Right lobe of liver (tissue), 6 donors: Measurements from ENCODE around the gene FLYWCH2. TPM values are rescaled to one million over a fixed set of nuclear protein-coding genes. Genes with fewer than 3 reads are reported as not detected.

Source experiments
- ATAC-seq, 4 donors: fragments of 200-7000 bp; cut with Tn5 transposase; one replicate each; pipeline ENCODE4 v1.9.1; 2020; ENCODE audit warnings: mild to moderate bottlenecking in 4 of 4, moderate library complexity in 4 of 4
- DNase-seq, 3 donors: peaks; one replicate each; pipeline ENCODE4 v3.0.0-alpha.2; 2020
- H3K27ac ChIP-seq, 3 donors: fragments of 200-600 bp; one replicate each; pipeline ENCODE4 v1.8.0; 2022
- H3K27me3 ChIP-seq, 2 donors: fragments of 200-600 bp; one replicate each; pipeline ENCODE4 v1.8.0; 2022
- H3K36me3 ChIP-seq, 4 donors: fragments of 200-600 bp; sonication (generic) in 1 of 4; one replicate each; pipeline versions ENCODE4 v1.5.1 to v1.8.0; 2017 to 2022; ENCODE audit warnings: control low read depth in 1 of 4
- H3K4me1 ChIP-seq, 4 donors: fragments of 200-600 bp; sonication (generic) in 1 of 4; one replicate each; pipeline versions ENCODE4 v1.5.1 to v1.8.0; 2017 to 2022; ENCODE audit warnings: control low read depth in 1 of 4
- H3K4me3 ChIP-seq, 3 donors: fragments of 200-600 bp; one replicate each; pipeline ENCODE4 v1.8.0; 2022
- H3K9me3 ChIP-seq, 4 donors: fragments of 200-600 bp; sonication (generic) in 1 of 4; one replicate each; pipeline versions ENCODE4 v1.5.1 to v1.8.0; 2017 to 2022; ENCODE audit warnings: control low read depth in 1 of 4
- CTCF ChIP-seq, 4 donors: fragments of 200-600 bp in 3 of 4; fragments of 450-650 bp in 1 of 4; IDR thresholded peaks; one replicate each; pipeline versions ENCODE4 v1.5.1 to v1.8.0; 2016 to 2022; ENCODE audit warnings: antibody characterized with exemption in 4 of 4, mild to moderate bottlenecking in 2 of 4
- POLR2A ChIP-seq: fragments of 450-650 bp; IDR thresholded peaks from one replicate; pipeline ENCODE4 v1.6.1; 2017; ENCODE audit warnings: antibody characterized with exemption, mild to moderate bottlenecking
- WGBS: methylation state at CpG from one replicate; pipeline ENCODE4 v1.1.6; 2018; ENCODE audit warnings: low coverage, low lambda C conversion rate; ENCODE audit not compliant: insufficient coverage; ENCODE audit errors: missing lambda C conversion rate; 5-methylcytosine and 5-hydroxymethylcytosine counted together
- intact Hi-C, 2 donors: fragments of 100-400 bp; cut with DNase I; formaldehyde crosslinking; loops; one replicate each; pipeline versions ENCODE4 v1.11.2 to v1.14.1; 2022
- long read RNA-seq: library from polyadenylated mRNA; unstranded; transcript quantifications from one replicate; pipeline ENCODE4 v2.0.0, GENCODE V29; 2019
- total RNA-seq, 6 experiments: library from RNA; depleted of rRNA in 2 of 6; stranded (reverse); fragments of >200 nt in 2 of 6; fragmentation: NEBNext Ultra II Directional in 3 of 6; extraction: Animal tissue kit (Norgen Biotek cat#: 25700) in 3 of 6; gene quantifications; one replicate each; pipeline versions ENCODE4 v1.1.0 to v1.2.4, GENCODE V29; 2016 to 2023
- donor health status: DM: no; HTN: yes; CAD: no.
- donor health status: DM: no; HTN: no; CAD: no.
- donor health status: DM: no; HTN: no; CAD: no.
- donor health status: DM: no; HTN: yes; CAD: no.
- donor health status: DM: no; HTN: yes; CAD: no.

Gene FLYWCH2
- total RNA-seq = 10 to 100 TPM in 2 of 6 experiments, 1 to 10 TPM in 4; 3.6 to 18.9 (median 5.6) TPM
- long read RNA-seq, partial matches to known transcripts = 0 of 2 reads
- long read RNA-seq, other reads (novel, unspliced or antisense) = 1 of 2 reads

- TF ChIP-seq CTCF (IDR thresholded peaks at IDR 0.05) (peak in 1 of 4 donors; percentile 23), POLR2A (no peak)
Measured at GRCh38 chr16:2882650-2883457, at the start of gene FLYWCH2. TSS of gene FLYWCH2 (plus strand) at chr16:2883215. CDS start at chr16:2896450, 13,235 bp downstream.

GRCh38 chr16:2833776-2834175 is 49.2 kb upstream of the FLYWCH2 start:
- Histone ChIP-seq H3K4me3 (no peak overlapping the region), H3K9me3 (no peaks in the 10 kb centered on the region), H3K36me3 (no peaks in the 10 kb centered on the region), H3K27ac (no peak overlapping the region), H3K4me1 (no peaks in the 10 kb centered on the region), H3K27me3 (no peaks in the 10 kb centered on the region)
- peak in 1 of 3 donors; percentile 3 for DNase-seq
- TF ChIP-seq POLR2A (no peak), CTCF (IDR thresholded peaks at IDR 0.05) (no peak)
- no peak for ATAC-seq
- intact Hi-C loops = no loop called here
- 57% methylated on average over 6 of the region's 7 CpGs for WGBS

More at GRCh38 chr16:2882650-2883457, at the start of gene FLYWCH2:
- ATAC-seq (peak; percentile 93 to 96 (median 94)), DNase-seq (peak; percentile 97 to 98 (median 97))
- Histone ChIP-seq H3K27ac (peak within 1 kb of the TSS; percentile 71 to 77 (median 76)), H3K9me3 (no peaks in the 10 kb centered on the region), H3K27me3 (no peaks in the 10 kb centered on the region), H3K36me3 (no peaks in the 10 kb centered on the region), H3K4me1 (no peaks in the 10 kb centered on the region), H3K4me3 (peak within 1 kb of the TSS; percentile 65 to 78 (median 75))
- WGBS = 0% methylated on average over 21 of the region's 73 CpGs
- intact Hi-C loops = no loop called here

- H3K9me3 ChIP-seq = no peaks in the 10 kb centered on the region
- H3K4me1 ChIP-seq = no peaks in the 10 kb centered on the region
- H3K36me3 ChIP-seq = no peaks in the 10 kb centered on the region
- intact Hi-C loops = no loop called here
- no peak overlapping the region for H3K4me3 ChIP-seq
- H3K27ac ChIP-seq = no peak overlapping the region
- ATAC-seq (no peak), DNase-seq (no peak)
- TF ChIP-seq POLR2A (no peak), CTCF (IDR thresholded peaks at IDR 0.05) (no peak)
- 47% methylated on average over 3 of the region's 3 CpGs for WGBS
- no peaks in the 10 kb centered on the region for H3K27me3 ChIP-seq
Measured at GRCh38 chr16:2834968-2835367, 48.0 kb upstream of the FLYWCH2 start.

- H3K9me3 ChIP-seq = no peaks in the 10 kb centered on the region
- TF ChIP-seq POLR2A = no peak
- no peak for TF ChIP-seq CTCF (IDR thresholded peaks at IDR 0.05)
- H3K27me3 ChIP-seq = no peaks in the 10 kb centered on the region
- H3K36me3 ChIP-seq = no peaks in the 10 kb centered on the region
- ATAC-seq = peak in 1 of 4 donors; percentile 30
- H3K27ac ChIP-seq = no peak overlapping the region
- intact Hi-C loops = no loop called here
- H3K4me3 ChIP-seq = no peak overlapping the region
- DNase-seq = peak in 1 of 3 donors; percentile 37
- H3K4me1 ChIP-seq = no peaks in the 10 kb centered on the region
- 25% methylated on average over 11 of the region's 22 CpGs for WGBS
Measured at GRCh38 chr16:2835638-2836493, 47.1 kb upstream of the FLYWCH2 start.
